GM19395 (cell line): ENCODE measurements around the gene SLC35B2.

Source experiments
- ATAC-seq: cut with Tn5 transposase; IDR thresholded peaks from one replicate; pipeline ENCODE4 v1.9.1; 2021; ENCODE audit warnings: mild to moderate bottlenecking, moderate library complexity; ENCODE audit not compliant: unreplicated experiment

Gene SLC35B2, protein sequence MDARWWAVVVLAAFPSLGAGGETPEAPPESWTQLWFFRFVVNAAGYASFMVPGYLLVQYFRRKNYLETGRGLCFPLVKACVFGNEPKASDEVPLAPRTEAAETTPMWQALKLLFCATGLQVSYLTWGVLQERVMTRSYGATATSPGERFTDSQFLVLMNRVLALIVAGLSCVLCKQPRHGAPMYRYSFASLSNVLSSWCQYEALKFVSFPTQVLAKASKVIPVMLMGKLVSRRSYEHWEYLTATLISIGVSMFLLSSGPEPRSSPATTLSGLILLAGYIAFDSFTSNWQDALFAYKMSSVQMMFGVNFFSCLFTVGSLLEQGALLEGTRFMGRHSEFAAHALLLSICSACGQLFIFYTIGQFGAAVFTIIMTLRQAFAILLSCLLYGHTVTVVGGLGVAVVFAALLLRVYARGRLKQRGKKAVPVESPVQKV

DNA sequence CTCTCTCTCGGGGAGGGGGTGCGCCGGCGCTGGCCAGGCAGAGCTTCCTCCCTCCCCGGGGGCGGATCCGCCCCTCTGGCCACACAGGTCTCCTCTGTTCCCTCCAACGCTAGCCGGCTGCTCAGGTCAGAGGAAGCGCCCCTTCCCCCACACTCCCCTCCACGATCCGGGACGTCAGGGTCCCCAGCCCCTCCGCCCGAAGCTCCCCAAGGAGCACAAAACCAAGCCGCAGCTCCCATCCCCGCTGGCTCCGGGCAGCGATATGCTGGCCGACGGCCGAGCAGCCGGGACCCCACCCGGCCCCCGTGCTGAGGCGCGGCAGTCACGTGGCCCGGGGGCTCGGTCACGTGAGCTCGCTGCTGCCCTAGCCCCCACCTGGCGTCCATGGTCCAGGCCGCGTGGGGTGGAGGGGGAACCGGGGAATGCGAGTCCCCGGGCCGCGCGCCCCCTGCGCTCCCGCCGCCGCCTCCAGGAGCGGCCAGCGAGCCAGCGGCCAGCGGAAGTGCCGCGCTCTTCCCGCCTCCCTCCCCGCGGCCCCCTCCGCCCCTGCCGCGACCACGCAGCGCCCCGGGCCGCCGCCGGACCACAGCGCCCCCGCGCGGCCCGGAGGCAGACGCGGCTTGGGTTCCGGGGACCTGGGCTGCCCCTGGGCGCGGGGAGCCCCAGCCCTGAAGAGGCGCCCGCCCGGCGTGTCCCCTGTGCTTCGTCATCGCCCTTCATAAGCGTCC lies at the start of gene SLC35B2:
Gene SLC35B2, minus strand, starts transcription at position 504 of the 728 bp plus-strand sequence. Its CDS starts 118 bp downstream, at position 386.
- peak; percentile 48 for ATAC-seq

DNA sequence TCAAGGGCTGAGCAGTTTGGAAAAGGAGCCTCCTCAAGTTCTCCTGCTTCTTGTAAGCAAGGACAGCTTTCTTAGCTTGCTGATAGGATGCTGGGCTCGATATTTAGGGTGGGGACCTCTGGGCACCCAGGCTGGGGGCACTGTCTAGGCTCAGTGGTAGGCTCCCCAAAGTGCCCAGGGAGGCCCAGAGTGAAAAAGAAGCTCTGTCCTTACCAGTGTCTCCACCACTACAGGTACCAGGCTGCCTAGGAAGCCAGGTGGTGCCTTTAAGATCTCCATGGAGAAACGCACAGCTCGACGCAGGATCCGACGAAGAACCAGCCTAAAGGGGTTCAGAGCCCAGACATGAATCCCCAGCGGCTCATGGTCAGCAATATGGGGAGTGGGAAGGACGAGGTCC lies 49.4 kb upstream of the SLC35B2 start:
- ATAC-seq, result no peak

DNA sequence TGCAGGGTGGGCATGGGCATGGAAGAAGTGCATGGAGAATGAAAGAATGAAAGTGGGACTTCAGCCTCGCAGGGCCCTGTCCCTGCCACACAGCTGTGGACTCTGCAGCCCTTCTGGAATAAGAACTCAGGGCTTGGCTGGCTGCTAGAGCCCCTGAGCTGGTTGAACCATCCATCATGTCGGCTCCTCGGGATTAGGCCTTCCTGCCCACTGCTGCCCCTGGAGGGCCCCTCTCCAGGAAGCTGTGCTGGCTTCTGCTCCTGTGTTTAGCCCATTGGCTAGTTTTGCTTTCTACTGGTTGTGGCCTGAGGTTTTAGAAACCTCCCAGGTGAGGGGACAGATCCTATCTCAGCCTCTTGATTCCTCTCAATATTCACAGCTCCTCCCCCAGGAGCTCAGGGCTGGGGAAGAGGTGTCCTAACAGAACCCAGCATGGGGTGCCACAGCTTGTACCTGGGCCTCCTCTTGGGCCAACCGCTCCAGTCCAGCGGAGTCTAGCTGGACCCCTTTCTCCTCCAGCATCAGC lies 47.9 kb upstream of the SLC35B2 start:
- ATAC-seq, result no peak

DNA sequence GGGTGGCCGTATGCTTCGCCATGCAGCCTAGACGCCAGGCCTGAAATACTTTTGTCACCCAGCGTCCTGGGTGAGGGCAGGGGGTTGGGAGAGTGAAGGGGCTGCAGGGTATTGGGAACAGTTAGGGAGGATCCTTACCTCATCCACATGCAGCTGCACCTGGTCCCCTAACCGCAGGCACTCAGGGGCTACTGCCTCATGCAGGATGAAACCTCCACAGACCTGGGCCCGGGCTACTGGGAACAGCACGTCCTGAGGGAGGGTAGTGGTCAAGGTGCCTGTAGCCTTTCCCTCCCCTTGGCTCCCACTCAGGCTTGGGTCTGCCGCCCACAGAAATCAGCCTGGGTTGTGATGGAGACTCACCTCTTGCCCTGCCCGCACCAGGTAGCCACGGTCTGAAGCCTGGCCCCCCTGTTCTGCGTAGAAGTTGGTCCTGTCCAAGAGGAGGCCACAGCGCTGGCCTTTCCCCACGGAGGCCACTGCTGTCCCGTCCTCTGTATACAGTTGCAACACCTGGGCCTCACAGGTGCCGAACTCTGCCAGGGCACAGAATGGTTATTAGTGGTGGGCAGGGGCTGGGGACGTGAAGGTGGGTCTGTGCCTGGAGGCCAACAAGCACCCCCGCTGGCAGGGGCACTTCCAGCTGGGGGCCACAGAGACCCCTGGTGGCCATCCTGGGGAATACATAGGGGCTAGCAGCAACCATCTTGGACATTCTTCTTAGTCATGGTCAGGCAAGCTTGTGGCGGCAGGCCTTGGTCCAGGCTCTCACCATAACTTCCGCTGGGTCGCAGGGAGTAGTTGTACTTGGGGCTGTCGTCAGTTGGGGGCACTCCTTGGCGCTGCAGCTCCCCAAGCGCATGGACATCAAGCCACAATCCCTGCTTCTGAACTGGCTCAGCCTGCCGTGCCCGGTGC lies 47.2 kb upstream of the SLC35B2 start:
- no peak for ATAC-seq

DNA sequence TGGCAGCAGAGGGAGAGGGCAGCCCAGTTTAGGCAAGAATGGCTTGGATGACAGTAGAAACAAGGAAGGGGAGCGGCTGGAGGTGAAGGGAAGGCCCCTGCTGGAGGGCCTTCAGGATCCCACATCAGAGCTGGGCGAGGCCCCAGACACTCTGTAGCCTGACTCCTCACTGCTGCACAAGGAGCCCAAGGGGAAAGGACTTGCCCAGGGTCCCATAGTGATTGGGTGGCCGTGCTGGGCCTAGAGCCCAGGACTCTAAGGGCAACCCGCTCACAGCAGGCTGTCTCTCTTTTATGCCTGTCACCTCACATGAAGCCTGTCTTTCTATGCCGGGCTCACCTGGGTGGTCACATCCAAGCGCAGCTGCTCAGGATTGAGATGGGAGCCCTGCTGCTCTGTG lies 46.5 kb upstream of the SLC35B2 start:
- ATAC-seq, result no peak

DNA sequence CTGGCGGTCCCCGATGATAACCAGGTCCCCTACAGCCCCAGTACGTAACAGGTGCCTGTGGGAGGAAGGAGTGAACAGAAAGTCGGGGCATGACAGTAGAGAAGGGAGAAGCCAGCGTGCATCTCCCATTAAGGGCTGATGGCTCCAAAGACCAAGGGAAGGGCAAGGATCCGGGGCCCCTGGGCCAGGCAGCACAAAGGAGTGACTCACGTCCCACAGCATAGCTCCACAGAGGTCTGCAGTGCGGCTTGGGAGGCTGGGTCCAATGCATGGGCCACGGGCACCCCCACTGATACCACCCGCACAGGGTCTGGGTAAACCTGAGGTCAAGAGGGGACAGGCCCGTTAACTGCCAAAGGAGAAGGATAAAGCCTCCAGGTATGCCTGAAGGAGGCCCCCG lies 45.5 kb upstream of the SLC35B2 start:
- ATAC-seq, result no peak

DNA sequence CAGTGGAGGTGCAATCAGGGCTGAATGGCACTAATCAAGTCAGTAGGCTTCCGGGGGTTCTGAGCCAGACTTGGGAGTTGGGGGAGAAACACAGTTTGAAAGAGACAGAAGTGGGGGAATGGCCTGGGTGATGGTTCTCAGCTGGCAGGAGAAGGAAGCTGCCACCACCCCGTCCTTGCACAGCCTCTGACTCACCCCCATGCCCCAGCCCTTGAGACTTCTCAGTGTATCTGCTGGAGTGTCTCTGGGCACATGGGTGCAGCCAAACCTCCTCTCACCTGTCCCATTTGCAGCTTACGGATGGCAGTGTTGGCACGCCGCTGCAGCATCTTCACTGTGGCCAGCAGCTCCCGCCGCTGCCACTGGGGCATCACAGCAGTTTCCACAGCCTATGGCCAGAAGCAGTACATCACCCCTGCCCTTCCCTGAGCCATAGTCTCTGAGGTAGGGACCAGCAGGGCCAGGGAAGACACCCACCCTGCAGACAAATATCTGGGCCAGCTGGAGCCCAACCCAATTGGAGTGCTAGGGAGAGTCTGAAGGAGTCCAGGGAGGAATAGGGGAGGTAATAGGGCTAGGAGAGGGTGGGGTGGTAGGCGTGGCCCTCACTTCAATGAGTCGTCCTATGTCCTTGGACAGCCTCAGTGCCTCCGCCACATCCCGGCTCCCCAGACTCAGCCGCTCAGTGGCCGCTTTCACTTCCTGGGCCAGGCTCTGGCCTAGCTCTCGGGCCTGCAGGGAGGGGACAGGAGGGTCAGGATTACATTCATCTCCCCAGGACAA lies 44.6 kb upstream of the SLC35B2 start:
- no peak for ATAC-seq

DNA sequence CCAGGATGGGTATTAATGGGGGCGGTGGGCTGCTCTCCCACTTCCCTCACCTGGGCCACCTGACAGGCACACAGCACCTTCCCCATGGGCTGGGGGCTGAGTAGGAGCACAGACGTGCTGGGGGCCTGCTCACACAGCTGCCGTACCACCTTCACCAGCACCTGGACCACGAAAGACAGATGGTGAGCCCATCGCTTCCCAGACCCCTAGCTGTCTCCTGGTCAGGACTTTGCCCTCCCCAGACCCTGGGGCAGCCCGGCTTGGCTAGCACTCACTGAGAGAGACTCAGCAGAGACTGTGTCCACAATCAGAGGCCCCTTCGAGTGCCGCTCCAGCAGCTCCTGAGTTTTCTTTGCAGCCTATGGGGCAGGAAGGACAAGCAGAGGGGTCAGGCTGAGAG lies 43.8 kb upstream of the SLC35B2 start:
- no peak for ATAC-seq

DNA sequence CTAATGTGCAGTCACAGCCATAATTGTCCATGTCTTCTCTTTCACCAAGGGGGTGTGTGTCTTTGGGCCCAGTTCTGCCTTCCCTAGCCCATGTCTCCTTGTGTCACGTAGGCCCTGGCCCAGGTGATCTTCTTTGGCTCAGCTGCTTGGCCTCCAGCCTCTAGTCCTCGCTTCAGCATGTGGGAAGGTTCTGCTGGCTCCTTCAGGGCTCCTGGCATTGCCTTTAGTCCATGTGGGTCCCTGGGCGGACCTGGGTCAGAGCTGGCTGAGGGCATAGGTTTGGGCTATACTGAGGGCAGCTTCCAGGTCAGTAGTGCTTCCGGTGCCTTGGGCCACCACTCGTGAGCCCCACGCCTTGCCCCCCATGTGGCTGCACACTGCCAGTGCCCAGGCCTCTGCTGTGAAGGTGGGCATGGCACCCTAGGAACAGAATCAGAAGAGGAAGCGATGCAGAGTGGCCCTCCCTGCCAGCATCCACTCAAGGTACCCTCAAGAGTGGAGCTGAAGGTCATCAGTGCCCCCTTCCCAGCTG lies 43.0 kb upstream of the SLC35B2 start:
- ATAC-seq, result no peak

DNA sequence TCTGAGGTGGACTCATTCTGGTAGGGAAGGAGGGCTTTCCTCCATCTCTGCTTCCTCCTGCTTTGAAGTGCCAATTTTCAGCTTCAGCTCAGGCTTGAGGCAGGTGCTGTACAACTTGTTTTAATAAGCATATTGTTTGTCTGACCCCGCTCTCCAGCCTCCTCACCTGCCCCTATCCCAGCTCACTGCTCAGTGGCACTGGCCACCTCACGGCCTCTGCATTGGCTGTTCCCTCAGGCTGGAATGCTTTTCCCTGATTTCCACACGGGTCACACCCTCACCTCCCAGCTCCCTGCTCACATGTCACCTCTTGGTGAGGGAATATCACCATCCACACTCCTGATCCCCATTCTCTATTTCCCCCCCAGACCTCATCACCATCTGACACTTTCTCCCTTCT lies 41.5 kb upstream of the SLC35B2 start:
- no peak for ATAC-seq

DNA sequence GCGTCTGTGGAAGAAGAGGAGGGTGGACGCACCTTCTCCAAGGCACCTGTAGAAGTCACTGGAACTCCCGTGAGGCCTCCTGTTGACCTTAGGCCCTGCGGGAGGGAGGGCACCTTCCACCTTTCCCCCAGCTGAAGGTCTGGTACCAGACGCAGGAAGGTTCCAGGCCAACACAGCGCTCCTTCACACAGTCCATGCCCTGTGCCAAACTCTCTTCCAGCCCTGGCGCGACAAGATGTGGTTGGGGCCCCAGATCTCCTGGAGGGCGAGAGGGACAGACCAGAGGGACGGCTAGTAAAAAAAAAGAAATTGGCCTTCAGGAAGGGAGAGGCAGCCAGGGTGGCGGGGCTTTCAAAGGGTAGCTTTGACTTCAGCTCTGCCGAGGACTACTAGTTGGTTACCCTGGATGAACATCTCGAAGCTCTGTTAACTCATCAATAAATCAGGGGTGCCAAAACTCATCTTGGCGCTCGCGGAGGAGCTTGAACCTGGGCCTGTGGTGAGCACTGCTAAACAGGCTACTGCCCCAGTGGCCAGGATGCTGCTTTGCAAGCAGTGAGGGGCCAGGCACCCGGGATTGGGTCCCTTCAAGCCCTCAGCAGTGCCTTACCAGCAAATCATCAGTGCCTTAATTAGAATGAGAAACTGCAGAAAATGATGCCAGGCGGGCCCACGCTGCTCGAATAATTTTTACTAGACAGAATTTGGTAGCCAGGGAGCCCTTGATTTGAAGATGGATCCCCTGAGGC lies 40.9 kb upstream of the SLC35B2 start:
- no peak for ATAC-seq

DNA sequence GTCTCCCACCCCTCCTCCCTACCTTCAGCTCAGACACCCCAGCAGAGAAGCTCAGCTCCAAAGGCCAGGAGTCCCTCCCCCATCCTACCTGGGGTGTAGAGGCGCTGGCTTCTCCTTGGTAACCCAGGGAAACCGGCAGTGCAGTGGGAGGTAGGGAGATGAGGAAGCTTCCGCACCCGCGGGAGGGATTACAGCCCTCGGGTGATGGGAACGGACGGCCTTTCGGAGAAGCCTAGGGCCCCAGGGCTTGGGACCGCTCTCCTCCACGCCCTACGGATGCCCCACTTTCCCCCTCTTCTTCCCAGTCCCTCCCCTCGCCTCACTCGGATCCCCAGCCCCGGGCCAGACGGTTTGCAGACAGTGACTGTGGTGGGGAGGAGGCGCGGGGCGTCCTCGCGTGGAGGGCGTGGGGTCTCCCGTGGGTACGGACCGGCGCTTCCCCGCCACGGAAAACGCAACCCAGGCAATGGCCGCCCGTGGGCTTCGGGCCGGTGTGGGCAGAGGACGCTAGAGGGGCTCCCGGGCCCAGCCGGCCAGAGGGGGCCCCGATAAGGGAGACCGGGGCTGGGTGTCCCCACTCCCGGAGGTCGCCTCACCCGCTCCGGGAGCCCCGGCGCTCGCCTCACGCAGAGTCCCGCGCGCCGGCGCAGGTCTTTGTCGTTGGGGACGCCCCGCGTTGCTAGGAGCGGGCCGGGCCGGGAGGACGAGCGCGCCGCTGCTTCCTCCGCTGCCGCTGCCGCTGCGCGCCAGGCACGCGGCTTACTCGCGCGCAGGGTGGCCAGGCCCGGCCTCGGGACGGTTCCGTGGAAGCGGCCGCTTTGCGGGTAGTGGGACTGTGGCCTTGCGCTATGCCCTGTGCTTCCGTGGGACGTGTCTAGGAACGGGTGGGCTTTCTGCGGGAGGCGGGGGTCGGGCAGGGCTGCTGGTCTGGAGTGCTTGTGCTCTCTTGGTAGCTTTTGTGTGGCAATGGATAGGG lies 40.0 kb upstream of the SLC35B2 start:
- ATAC-seq, result no peak

DNA sequence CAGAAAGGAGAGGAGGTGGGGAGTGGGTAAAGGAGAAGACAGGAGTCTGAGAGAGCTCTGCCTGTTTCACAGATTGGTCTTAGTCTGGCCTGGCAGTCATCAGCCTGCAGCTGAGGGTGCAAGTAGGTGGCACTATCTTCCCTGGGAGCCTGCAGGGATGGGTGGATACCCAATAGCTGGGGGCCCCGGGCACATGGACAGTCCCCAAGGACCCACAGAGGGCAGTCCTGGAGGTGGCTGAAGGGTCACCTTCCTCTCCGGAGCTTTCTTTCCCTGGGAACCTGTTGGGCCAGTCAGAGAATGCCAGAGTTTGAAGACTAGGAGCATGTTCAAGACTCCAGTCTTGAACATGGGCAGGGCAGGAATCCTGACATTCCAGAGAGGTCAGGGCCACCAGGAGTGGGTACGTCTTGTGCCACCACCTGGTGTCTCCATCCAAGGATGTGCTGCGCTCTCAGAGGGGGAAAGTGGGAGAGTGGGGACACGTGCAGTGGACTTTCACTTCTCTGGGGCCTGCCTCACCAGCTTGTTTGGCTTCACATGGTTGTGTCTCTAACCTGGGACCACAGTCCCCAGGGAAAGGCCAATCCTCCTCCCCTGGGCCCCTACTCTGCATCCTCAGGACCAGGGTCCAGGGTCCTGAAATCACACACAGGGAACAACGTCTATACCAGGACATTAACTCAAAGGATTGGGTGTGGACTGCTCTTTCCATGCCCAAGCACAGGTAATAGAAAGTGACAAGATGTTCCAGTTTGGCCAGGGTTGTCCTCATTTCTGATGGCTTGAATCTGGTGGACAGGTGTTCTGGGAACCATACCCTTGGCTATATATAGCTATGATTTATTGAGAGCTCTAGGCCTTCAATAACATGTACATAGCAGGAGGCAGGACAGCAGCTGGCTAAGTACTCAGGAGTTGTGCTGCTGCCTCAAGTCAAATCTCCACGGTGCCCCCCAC lies 37.8 kb upstream of the SLC35B2 start:
- no peak for ATAC-seq

DNA sequence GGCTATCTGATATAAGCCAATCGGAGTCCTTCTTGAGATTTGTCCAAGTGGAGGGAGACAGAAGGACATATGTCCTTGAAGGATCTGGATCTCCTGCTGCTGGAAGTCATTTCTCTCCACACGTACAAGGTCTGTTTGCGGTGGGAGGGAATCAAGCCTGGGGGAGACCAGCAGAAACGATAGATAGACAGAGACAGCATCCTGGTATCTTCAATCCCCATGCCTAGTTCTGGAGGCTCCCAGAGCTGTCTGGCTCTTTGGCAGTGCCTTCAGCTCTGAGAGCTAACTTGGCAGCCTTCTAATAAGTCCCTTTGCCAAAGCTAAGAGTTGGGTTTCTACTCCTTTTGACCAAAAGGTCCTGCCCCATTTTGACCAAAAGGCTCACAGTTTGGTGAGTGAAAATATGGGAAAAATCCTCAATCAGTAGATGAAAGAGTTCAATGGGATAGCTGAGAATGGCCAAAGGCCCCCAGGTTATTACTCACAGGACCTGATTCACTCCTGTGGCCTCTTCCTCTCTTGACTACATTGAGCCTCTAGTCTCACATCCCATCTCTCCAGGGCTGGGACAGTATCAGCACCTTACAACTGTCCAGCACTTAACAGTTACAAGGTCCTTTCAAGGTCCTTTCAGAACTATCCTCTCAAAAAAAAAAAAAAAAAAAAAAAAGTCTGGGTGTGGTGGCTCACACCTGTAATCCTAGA lies 35.5 kb upstream of the SLC35B2 start:
- ATAC-seq, result no peak

DNA sequence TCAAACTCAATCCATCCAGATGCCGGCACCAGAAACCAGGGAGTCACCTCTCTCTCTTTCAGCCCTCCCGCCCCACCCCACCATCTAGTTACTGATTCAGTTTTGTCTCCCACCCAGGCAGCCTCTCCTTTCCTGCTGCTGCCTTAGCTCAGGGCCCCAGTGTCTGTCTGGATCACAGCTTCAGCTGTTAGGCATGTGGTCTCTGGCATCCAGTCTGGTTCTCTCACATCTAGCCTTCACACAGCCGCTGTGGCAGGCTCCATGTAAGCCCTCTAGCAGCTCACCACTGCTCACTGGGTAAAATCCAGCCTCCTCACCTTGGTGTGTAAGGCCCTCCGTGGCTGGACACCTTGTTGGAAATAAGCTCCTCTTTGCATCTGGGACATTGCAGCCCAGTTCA lies 34.5 kb upstream of the SLC35B2 start:
- ATAC-seq, result no peak

DNA sequence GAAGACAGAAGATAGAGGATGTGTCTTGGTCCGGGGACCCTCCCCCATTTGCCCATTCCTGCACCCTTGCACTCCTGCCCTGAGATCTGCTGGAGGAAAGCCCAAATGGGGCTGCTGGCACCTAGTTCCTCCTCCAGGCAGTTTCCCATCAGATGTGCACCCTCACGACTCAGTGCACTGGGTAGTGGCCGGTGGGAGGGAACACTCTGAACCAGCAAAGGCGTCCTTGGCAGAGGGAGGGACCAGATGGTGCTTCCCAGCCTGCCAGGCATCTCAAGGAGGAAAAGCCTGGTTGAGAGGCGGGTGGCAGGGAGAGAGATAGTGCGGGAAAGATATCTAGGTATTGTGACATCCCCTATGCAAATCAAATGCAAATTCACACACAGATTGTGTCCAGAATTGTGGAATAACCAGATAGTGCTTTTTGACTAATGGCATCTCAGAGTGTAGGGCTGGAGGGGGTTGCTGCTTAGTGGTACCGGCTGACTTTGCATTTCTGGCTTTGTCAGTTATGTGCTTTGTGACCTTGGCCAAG lies 32.5 kb upstream of the SLC35B2 start:
- no peak for ATAC-seq
